Measurements from ENCODE around the gene DMKN.

Gene DMKN

GRCh38 chr19:35507561-35507960 lies 5.9 kb downstream of the DMKN start:
- H3K36me3 Mint-ChIP-seq (ENCODE audit: low read depth): no peaks in the 10 kb centered on the region
- H3K4me3 Mint-ChIP-seq: no peak overlapping the region
- DNase-seq: no peak
- H3K4me1 Mint-ChIP-seq (ENCODE audit: low read depth): peaks cover 16% of the 10 kb centered on the region
- H3K9me3 Mint-ChIP-seq: no peaks in the 10 kb centered on the region
- no peak overlapping the region for H3K27ac Mint-ChIP-seq
- H3K27me3 Mint-ChIP-seq: peaks cover 64% of the 10 kb centered on the region

- Mint-ChIP-seq H3K4me3 (no peak overlapping the region), H3K27ac (no peak overlapping the region), H3K4me1 (ENCODE audit: low read depth) (peaks cover 16% of the 10 kb centered on the region), H3K36me3 (ENCODE audit: low read depth) (no peaks in the 10 kb centered on the region), H3K27me3 (peaks cover 52% of the 10 kb centered on the region), H3K9me3 (no peaks in the 10 kb centered on the region)
- DNase-seq: no peak
Measured at GRCh38 chr19:35506011-35506410, 7.4 kb downstream of the DMKN start.

GRCh38 chr19:35502751-35503150 lies 10.7 kb downstream of the DMKN start:
- Mint-ChIP-seq H3K4me1 (ENCODE audit: low read depth) (no peaks in the 10 kb centered on the region), H3K9me3 (no peaks in the 10 kb centered on the region), H3K27me3 (peaks cover 23% of the 10 kb centered on the region), H3K27ac (no peak overlapping the region), H3K4me3 (no peak overlapping the region), H3K36me3 (ENCODE audit: low read depth) (no peaks in the 10 kb centered on the region)
- DNase-seq: no peak

GRCh38 chr19:35501684-35502083 lies 11.8 kb downstream of the DMKN start:
- Mint-ChIP-seq H3K4me1 (ENCODE audit: low read depth) (no peaks in the 10 kb centered on the region), H3K36me3 (ENCODE audit: low read depth) (no peaks in the 10 kb centered on the region), H3K4me3 (no peak overlapping the region), H3K27me3 (peaks cover 14% of the 10 kb centered on the region), H3K27ac (no peak overlapping the region), H3K9me3 (no peaks in the 10 kb centered on the region)
- no peak for DNase-seq

GRCh38 chr19:35500611-35501010 lies 12.8 kb downstream of the DMKN start:
- Mint-ChIP-seq H3K9me3 (no peaks in the 10 kb centered on the region), H3K27ac (no peak overlapping the region), H3K27me3 (peaks cover 13% of the 10 kb centered on the region), H3K36me3 (ENCODE audit: low read depth) (no peaks in the 10 kb centered on the region), H3K4me1 (ENCODE audit: low read depth) (peaks cover under 1% of the 10 kb centered on the region), H3K4me3 (no peak overlapping the region)
- no peak for DNase-seq

GRCh38 chr19:35498984-35499527 lies 14.4 kb downstream of the DMKN start:
- H3K27ac Mint-ChIP-seq: no peak overlapping the region
- peaks cover 8% of the 10 kb centered on the region for H3K4me1 Mint-ChIP-seq (ENCODE audit: low read depth)
- no peaks in the 10 kb centered on the region for H3K9me3 Mint-ChIP-seq
- no peak overlapping the region for H3K4me3 Mint-ChIP-seq
- no peaks in the 10 kb centered on the region for H3K36me3 Mint-ChIP-seq (ENCODE audit: low read depth)
- H3K27me3 Mint-ChIP-seq: peaks cover 9% of the 10 kb centered on the region
- no peak for DNase-seq

GRCh38 chr19:35498220-35498619 lies 15.2 kb downstream of the DMKN start:
- no peak for DNase-seq
- Mint-ChIP-seq H3K4me3 (no peak overlapping the region), H3K9me3 (no peaks in the 10 kb centered on the region), H3K36me3 (ENCODE audit: low read depth) (no peaks in the 10 kb centered on the region), H3K27ac (no peak overlapping the region), H3K27me3 (peaks cover 13% of the 10 kb centered on the region), H3K4me1 (ENCODE audit: low read depth) (peaks cover 8% of the 10 kb centered on the region)

- Mint-ChIP-seq H3K4me1 (ENCODE audit: low read depth) (peaks cover 8% of the 10 kb centered on the region), H3K36me3 (ENCODE audit: low read depth) (no peaks in the 10 kb centered on the region), H3K9me3 (no peaks in the 10 kb centered on the region), H3K27me3 (peaks cover 21% of the 10 kb centered on the region), H3K27ac (no peak overlapping the region), H3K4me3 (no peak overlapping the region)
- DNase-seq: no peak
Measured at GRCh38 chr19:35497406-35497805, 16.0 kb downstream of the DMKN start.

- Mint-ChIP-seq H3K4me1 (ENCODE audit: low read depth) (peaks cover 8% of the 10 kb centered on the region), H3K36me3 (ENCODE audit: low read depth) (no peaks in the 10 kb centered on the region), H3K9me3 (no peaks in the 10 kb centered on the region), H3K27me3 (peaks cover 25% of the 10 kb centered on the region), H3K4me3 (peak overlapping the region; percentile 23), H3K27ac (peak overlapping the region; percentile 14)
- DNase-seq: peak; percentile 83
Measured at GRCh38 chr19:35495107-35496064, 18.1 kb downstream of the DMKN start.

GRCh38 chr19:35493971-35494370 lies 19.5 kb downstream of the DMKN start:
- Mint-ChIP-seq H3K36me3 (ENCODE audit: low read depth) (no peaks in the 10 kb centered on the region), H3K4me3 (no peak overlapping the region), H3K27me3 (peaks cover 30% of the 10 kb centered on the region), H3K27ac (no peak overlapping the region), H3K9me3 (no peaks in the 10 kb centered on the region), H3K4me1 (ENCODE audit: low read depth) (peaks cover 8% of the 10 kb centered on the region)
- DNase-seq: no peak

GRCh38 chr19:35491836-35492360 lies 21.6 kb downstream of the DMKN start:
- no peaks in the 10 kb centered on the region for H3K36me3 Mint-ChIP-seq (ENCODE audit: low read depth)
- no peak overlapping the region for H3K27ac Mint-ChIP-seq
- H3K4me1 Mint-ChIP-seq (ENCODE audit: low read depth): peaks cover 10% of the 10 kb centered on the region
- no peak overlapping the region for H3K4me3 Mint-ChIP-seq
- H3K9me3 Mint-ChIP-seq: no peaks in the 10 kb centered on the region
- no peak for DNase-seq
- H3K27me3 Mint-ChIP-seq: peaks cover 33% of the 10 kb centered on the region

GRCh38 chr19:35490364-35490763 lies 23.1 kb downstream of the DMKN start, which contains the start of gene KRTDAP:
Gene KRTDAP, minus strand, starts transcription at chr19:35490464. Its CDS starts 22 bp downstream, at chr19:35490442.
- no peak for DNase-seq
- Mint-ChIP-seq H3K4me1 (ENCODE audit: low read depth) (peaks cover 7% of the 10 kb centered on the region), H3K9me3 (no peaks in the 10 kb centered on the region), H3K4me3 (no peak within 1 kb of the TSS), H3K27me3 (peaks cover 37% of the 10 kb centered on the region), H3K36me3 (ENCODE audit: low read depth) (no peaks in the 10 kb centered on the region), H3K27ac (no peak within 1 kb of the TSS)

GRCh38 chr19:35488677-35489076 lies 24.8 kb downstream of the DMKN start:
- Mint-ChIP-seq H3K27me3 (peaks cover 30% of the 10 kb centered on the region), H3K4me3 (no peak overlapping the region), H3K27ac (no peak overlapping the region), H3K4me1 (ENCODE audit: low read depth) (peaks cover 9% of the 10 kb centered on the region), H3K36me3 (ENCODE audit: low read depth) (no peaks in the 10 kb centered on the region), H3K9me3 (no peaks in the 10 kb centered on the region)
- DNase-seq: no peak

GRCh38 chr19:35487656-35488182 lies 25.7 kb downstream of the DMKN start:
- no peak overlapping the region for H3K27ac Mint-ChIP-seq
- DNase-seq: no peak
- no peaks in the 10 kb centered on the region for H3K36me3 Mint-ChIP-seq (ENCODE audit: low read depth)
- peaks cover 23% of the 10 kb centered on the region for H3K27me3 Mint-ChIP-seq
- H3K9me3 Mint-ChIP-seq: no peaks in the 10 kb centered on the region
- peaks cover 12% of the 10 kb centered on the region for H3K4me1 Mint-ChIP-seq (ENCODE audit: low read depth)
- no peak overlapping the region for H3K4me3 Mint-ChIP-seq

- H3K36me3 Mint-ChIP-seq (ENCODE audit: low read depth): no peaks in the 10 kb centered on the region
- peaks cover 12% of the 10 kb centered on the region for H3K27me3 Mint-ChIP-seq
- peaks cover 12% of the 10 kb centered on the region for H3K4me1 Mint-ChIP-seq (ENCODE audit: low read depth)
- H3K9me3 Mint-ChIP-seq: no peaks in the 10 kb centered on the region
- no peak overlapping the region for H3K4me3 Mint-ChIP-seq
- DNase-seq: no peak
- H3K27ac Mint-ChIP-seq: no peak overlapping the region
Measured at GRCh38 chr19:35486268-35486708, 27.2 kb downstream of the DMKN start.

Data from activated T-cell treated with anti-CD3 and anti-CD28 coated beads, Interleukin-2, amount 50 U/mL, for 24 hours (primary cell).